ENCODE data around the gene P2RY8.
"Not testable (repeated sequence)": the region's sequence is repeated elsewhere in the genome, so short reads cannot be mapped to it uniquely, and the experiment has no call there.

GRCh38 chrX:1491248-1491647, 45.7 kb downstream of the P2RY8 start:
- not testable (repeated sequence) for TF ChIP-seq CTCF (IDR thresholded peaks at IDR 0.05); EZH2 (IDR thresholded peaks at IDR 0.05; ENCODE audit: borderline replicate concordance, insufficient read depth, low read depth, low read length, poor library complexity, severe bottlenecking)

All from B cell (primary cell).